PC-3 (cell line): Measurements from ENCODE around the gene PRICKLE3.

Source experiments
- CTCF ChIP-seq: fragments of 300-600 bp; sonication (generic); conservative IDR thresholded peaks from 2 replicates; pipeline ENCODE4 v1.5.1; 2017; ENCODE audit warnings: antibody characterized with exemption, low read depth, mild to moderate bottlenecking, low read length
- EZH2phosphoT487 ChIP-seq: fragments of 300-600 bp; sonication (generic); IDR thresholded peaks from 2 replicates; pipeline ENCODE4 v1.6.1; 2018; ENCODE audit warnings: mild to moderate bottlenecking, antibody characterized with exemption, low read length, borderline replicate concordance

GRCh38 chrX:49209434-49210251 lies 23.5 kb upstream of the PRICKLE3 start:
- TF ChIP-seq EZH2phosphoT487: no peak
- TF ChIP-seq CTCF: no peak
